ENCODE measurements around the gene TMEM186. TPM values are rescaled to one million over a fixed set of nuclear protein-coding genes. Genes with fewer than 3 reads are reported as not detected.
A peak's percentile ranks its signal among the peaks of the same experiment; 100 is the strongest.
"Not testable (repeated sequence)": the region's sequence is repeated elsewhere in the genome, so short reads cannot be mapped to it uniquely, and the experiment has no call there.

Gene TMEM186
- total RNA-seq, 2 experiments from 2014 or later: 11.9 to 12.6 TPM

- no peak overlapping the region for H3K27ac Mint-ChIP-seq
- no peak overlapping the region for H3K4me3 Mint-ChIP-seq
- H3K36me3 Mint-ChIP-seq: peaks cover 30% of the 10 kb centered on the region
- DNase-seq (no peak), ATAC-seq (ENCODE audit: low read depth) (no peak)
- peaks cover 12% of the 10 kb centered on the region for H3K4me1 Mint-ChIP-seq
- POLR2A ChIA-PET: no interaction called here
- H3K27me3 Mint-ChIP-seq: no peaks in the 10 kb centered on the region
- H3K9me3 Mint-ChIP-seq: no peaks in the 10 kb centered on the region
Observed at GRCh38 chr16:8804313-8804712, 6.9 kb upstream of the TMEM186 start.

GRCh38 chr16:8803733-8804132, 6.3 kb upstream of the TMEM186 start:
- DNase-seq; H3K27ac Mint-ChIP-seq; H3K4me3 Mint-ChIP-seq; H3K9me3 Mint-ChIP-seq; POLR2A ChIA-PET; ATAC-seq (ENCODE audit: low read depth); H3K27me3 Mint-ChIP-seq: not testable (repeated sequence)
- Mint-ChIP-seq H3K36me3 (peaks cover 31% of the 10 kb centered on the region), H3K4me1 (peaks cover 15% of the 10 kb centered on the region)

- H3K9me3 Mint-ChIP-seq: no peaks in the 10 kb centered on the region
- DNase-seq (no peak), ATAC-seq (ENCODE audit: low read depth) (no peak)
- H3K27ac Mint-ChIP-seq: no peak overlapping the region
- H3K4me3 Mint-ChIP-seq: no peak overlapping the region
- H3K4me1 Mint-ChIP-seq: peaks cover 25% of the 10 kb centered on the region
- no peaks in the 10 kb centered on the region for H3K27me3 Mint-ChIP-seq
- peaks cover 23% of the 10 kb centered on the region for H3K36me3 Mint-ChIP-seq
- POLR2A ChIA-PET: interaction anchor here (1.5 to 2.0 kb wide), 2 partner anchors 15 to 67 kb away, joined by 7 to 9 read pairs; partner anchors contain the start of gene CARHSP1
Observed at GRCh38 chr16:8801701-8802100, 4.3 kb upstream of the TMEM186 start.

GRCh38 chr16:8798535-8799157, 1.2 kb upstream of the TMEM186 start:
- Mint-ChIP-seq H3K27me3 (no peaks in the 10 kb centered on the region), H3K36me3 (peaks cover 17% of the 10 kb centered on the region), H3K4me1 (peaks cover 34% of the 10 kb centered on the region), H3K9me3 (no peaks in the 10 kb centered on the region), H3K4me3 (peak overlapping the region; percentile 93), H3K27ac (peak overlapping the region; percentile 89)
- ATAC-seq (ENCODE audit: low read depth) (no peak), DNase-seq (no peak)
- POLR2A ChIA-PET: interaction anchor here (0.8 to 3.4 kb wide), 5 partner anchors 12 to 82 kb away, joined by 3 to 44 read pairs (median 4); partner anchors contain the start of gene CARHSP1

- Mint-ChIP-seq H3K36me3 (peaks cover 14% of the 10 kb centered on the region), H3K27me3 (no peaks in the 10 kb centered on the region), H3K9me3 (no peaks in the 10 kb centered on the region), H3K4me1 (peaks cover 34% of the 10 kb centered on the region), H3K4me3 (peak overlapping the region; percentile 93), H3K27ac (peak overlapping the region; percentile 89)
- POLR2A ChIA-PET: interaction anchor here (0.8 to 3.4 kb wide), 6 partner anchors 19 to 294 kb away, joined by 3 to 44 read pairs (median 6); partner anchors contain the start of genes CARHSP1 and HAPSTR1
- DNase-seq: no peak
- peak; percentile 3 for ATAC-seq (ENCODE audit: low read depth)
Observed at GRCh38 chr16:8798174-8798527, 712 bp upstream of the TMEM186 start.

- DNase-seq (no peak), ATAC-seq (ENCODE audit: low read depth) (peak; percentile 1)
- no peaks in the 10 kb centered on the region for H3K27me3 Mint-ChIP-seq
- peak overlapping the region; percentile 89 for H3K27ac Mint-ChIP-seq
- no peaks in the 10 kb centered on the region for H3K9me3 Mint-ChIP-seq
- H3K4me1 Mint-ChIP-seq: peaks cover 34% of the 10 kb centered on the region
- peak overlapping the region; percentile 93 for H3K4me3 Mint-ChIP-seq
- POLR2A ChIA-PET: interaction anchor here (1.0 to 3.4 kb wide), 6 partner anchors 20 to 295 kb away, joined by 3 to 44 read pairs (median 6); partner anchors contain the start of genes ABAT, CARHSP1 and HAPSTR1
- H3K36me3 Mint-ChIP-seq: peaks cover 4% of the 10 kb centered on the region
Observed at GRCh38 chr16:8796469-8797363, 723 bp downstream of the TMEM186 start.

GRCh38 chr16:8795818-8796217, 1.6 kb downstream of the TMEM186 start:
- ATAC-seq (ENCODE audit: low read depth) (no peak), DNase-seq (no peak)
- no peaks in the 10 kb centered on the region for H3K9me3 Mint-ChIP-seq
- no peak overlapping the region for H3K27ac Mint-ChIP-seq
- peak overlapping the region; percentile 93 for H3K4me3 Mint-ChIP-seq
- POLR2A ChIA-PET: interaction anchor here (3.4 kb wide), 1 partner anchor 72 kb away, joined by 44 read pairs; the partner anchor contains the start of gene CARHSP1
- H3K27me3 Mint-ChIP-seq: no peaks in the 10 kb centered on the region
- peaks cover 32% of the 10 kb centered on the region for H3K4me1 Mint-ChIP-seq
- H3K36me3 Mint-ChIP-seq: peaks cover 4% of the 10 kb centered on the region

- ATAC-seq (ENCODE audit: low read depth) (no peak), DNase-seq (no peak)
- Mint-ChIP-seq H3K27ac (no peak overlapping the region), H3K36me3 (peaks cover 4% of the 10 kb centered on the region), H3K27me3 (no peaks in the 10 kb centered on the region), H3K9me3 (no peaks in the 10 kb centered on the region), H3K4me1 (peaks cover 30% of the 10 kb centered on the region), H3K4me3 (no peak overlapping the region)
- POLR2A ChIA-PET: no interaction called here
Observed at GRCh38 chr16:8795091-8795490, 2.3 kb downstream of the TMEM186 start.

GRCh38 chr16:8788578-8789172, 8.8 kb downstream of the TMEM186 start:
- H3K9me3 Mint-ChIP-seq: no peaks in the 10 kb centered on the region
- no peaks in the 10 kb centered on the region for H3K27me3 Mint-ChIP-seq
- DNase-seq (no peak), ATAC-seq (ENCODE audit: low read depth) (no peak)
- H3K4me1 Mint-ChIP-seq: no peaks in the 10 kb centered on the region
- POLR2A ChIA-PET: no interaction called here
- H3K27ac Mint-ChIP-seq: no peak overlapping the region
- H3K36me3 Mint-ChIP-seq: no peaks in the 10 kb centered on the region
- no peak overlapping the region for H3K4me3 Mint-ChIP-seq

GRCh38 chr16:8786316-8786715, 11.1 kb downstream of the TMEM186 start:
- H3K4me3 Mint-ChIP-seq; H3K27ac Mint-ChIP-seq; H3K4me1 Mint-ChIP-seq; H3K36me3 Mint-ChIP-seq; ATAC-seq (ENCODE audit: low read depth); DNase-seq; H3K27me3 Mint-ChIP-seq; H3K9me3 Mint-ChIP-seq; POLR2A ChIA-PET: not testable (repeated sequence)

GRCh38 chr16:8785408-8785807, 12.0 kb downstream of the TMEM186 start:
- POLR2A ChIA-PET: no interaction called here
- Mint-ChIP-seq H3K4me1 (no peaks in the 10 kb centered on the region), H3K27ac (no peak overlapping the region), H3K36me3 (no peaks in the 10 kb centered on the region), H3K4me3 (no peak overlapping the region), H3K9me3 (no peaks in the 10 kb centered on the region), H3K27me3 (no peaks in the 10 kb centered on the region)
- DNase-seq (no peak), ATAC-seq (ENCODE audit: low read depth) (no peak)

GRCh38 chr16:8782673-8783072, 14.8 kb downstream of the TMEM186 start:
- no peak overlapping the region for H3K4me3 Mint-ChIP-seq
- no peak overlapping the region for H3K27ac Mint-ChIP-seq
- no peaks in the 10 kb centered on the region for H3K4me1 Mint-ChIP-seq
- POLR2A ChIA-PET: no interaction called here
- ATAC-seq (ENCODE audit: low read depth) (no peak), DNase-seq (no peak)
- H3K27me3 Mint-ChIP-seq: no peaks in the 10 kb centered on the region
- no peaks in the 10 kb centered on the region for H3K36me3 Mint-ChIP-seq
- H3K9me3 Mint-ChIP-seq: no peaks in the 10 kb centered on the region

GRCh38 chr16:8781797-8782196, 15.6 kb downstream of the TMEM186 start:
- H3K9me3 Mint-ChIP-seq: no peaks in the 10 kb centered on the region
- ATAC-seq (ENCODE audit: low read depth) (no peak), DNase-seq (no peak)
- no peaks in the 10 kb centered on the region for H3K27me3 Mint-ChIP-seq
- no peak overlapping the region for H3K27ac Mint-ChIP-seq
- POLR2A ChIA-PET: no interaction called here
- H3K4me1 Mint-ChIP-seq: no peaks in the 10 kb centered on the region
- H3K4me3 Mint-ChIP-seq: no peak overlapping the region
- H3K36me3 Mint-ChIP-seq: peaks cover 2% of the 10 kb centered on the region
